HG03045 (cell line): ENCODE measurements around the gene POU2F3.
"Not testable (repeated sequence)": the region's sequence is repeated elsewhere in the genome, so short reads cannot be mapped to it uniquely, and the experiment has no call there.

Source experiments
- ATAC-seq: cut with Tn5 transposase; IDR thresholded peaks from one replicate; pipeline ENCODE4 v1.9.1; 2021; ENCODE audit warnings: mild to moderate bottlenecking, moderate library complexity; ENCODE audit not compliant: unreplicated experiment

The POU2F3 gene

GRCh38 chr11:120249279-120250262 is 9.6 kb downstream of the POU2F3 start:
- ATAC-seq, result no peak

- not testable (repeated sequence) for ATAC-seq
These were observed 13.4 kb downstream of the POU2F3 start for GRCh38 chr11:120253377-120253776.

- peak; percentile 51 for ATAC-seq
These were observed 15.0 kb downstream of the POU2F3 start for GRCh38 chr11:120254788-120255518.

- no peak for ATAC-seq
These were observed 15.6 kb downstream of the POU2F3 start for GRCh38 chr11:120255519-120255866.

GRCh38 chr11:120256178-120256577 is 16.2 kb downstream of the POU2F3 start:
- ATAC-seq, result no peak

GRCh38 chr11:120256779-120257178 is 16.8 kb downstream of the POU2F3 start:
- ATAC-seq, result no peak

GRCh38 chr11:120257346-120257745 is 17.4 kb downstream of the POU2F3 start:
- ATAC-seq, result no peak

- ATAC-seq, result no peak
These were observed 18.7 kb downstream of the POU2F3 start for GRCh38 chr11:120258661-120259060.

GRCh38 chr11:120259241-120259640 is 19.3 kb downstream of the POU2F3 start:
- ATAC-seq, result no peak

- ATAC-seq, result no peak
These were observed 20.1 kb downstream of the POU2F3 start for GRCh38 chr11:120259988-120260565.

- ATAC-seq, result no peak
These were observed 20.7 kb downstream of the POU2F3 start for GRCh38 chr11:120260616-120261015.

GRCh38 chr11:120261321-120261720 is 21.4 kb downstream of the POU2F3 start:
- ATAC-seq, result no peak

- no peak for ATAC-seq
These were observed 22.0 kb downstream of the POU2F3 start for GRCh38 chr11:120261931-120262330.

- ATAC-seq, result no peak
These were observed 27.4 kb downstream of the POU2F3 start for GRCh38 chr11:120267319-120267718.

GRCh38 chr11:120268686-120269085 is 28.7 kb downstream of the POU2F3 start:
- no peak for ATAC-seq

GRCh38 chr11:120270386-120270785 is 30.4 kb downstream of the POU2F3 start:
- ATAC-seq, result no peak

- ATAC-seq, result no peak
These were observed 31.7 kb downstream of the POU2F3 start for GRCh38 chr11:120271672-120272071.

- ATAC-seq, result no peak
These were observed 32.4 kb downstream of the POU2F3 start for GRCh38 chr11:120272303-120272702.

GRCh38 chr11:120273432-120273831 is 33.5 kb downstream of the POU2F3 start:
- no peak for ATAC-seq

GRCh38 chr11:120273956-120274355 is 34.0 kb downstream of the POU2F3 start:
- not testable (repeated sequence) for ATAC-seq

GRCh38 chr11:120279502-120279901 is 39.6 kb downstream of the POU2F3 start:
- no peak for ATAC-seq
